SK-N-SH treated with all-trans-retinoic acid at 6 μM for 48 hours (cell line): ENCODE results near the gene TRIM60.

Source experiments
- ARNTL ChIP-seq: fragments of 450-650 bp; formaldehyde crosslinking; IDR thresholded peaks from 2 replicates; pipeline ENCODE4 v1.5.0; 2020; ENCODE audit warnings: low read depth, mild to moderate bottlenecking, moderate library complexity, borderline replicate concordance
- BACH2 ChIP-seq: fragments of 250-450 bp; sonication (Bioruptor Pico); IDR thresholded peaks from 2 replicates; pipeline ENCODE4 v1.9.0; 2021; ENCODE audit warnings: mild to moderate bottlenecking, borderline replicate concordance
- CSRNP3 ChIP-seq: fragments of 250-450 bp; sonication (Bioruptor Pico); IDR thresholded peaks from 2 replicates; pipeline ENCODE4 v1.5.1; 2021; ENCODE audit warnings: mild to moderate bottlenecking, moderate library complexity
- GLIS3 ChIP-seq: fragments of 250-450 bp; sonication (Bioruptor Pico); IDR thresholded peaks from 2 replicates; pipeline ENCODE4 v1.5.0; 2020; ENCODE audit warnings: mild to moderate bottlenecking, moderate library complexity
- RARB ChIP-seq: fragments of 250-450 bp; sonication (Bioruptor Pico); IDR thresholded peaks from 2 replicates; pipeline ENCODE4 v1.8.0; 2021; ENCODE audit warnings: mild to moderate bottlenecking, moderate library complexity
- TCF4 ChIP-seq: fragments of 250-450 bp; sonication (Bioruptor Pico); IDR thresholded peaks from 2 replicates; pipeline ENCODE4 v1.8.0; 2021; ENCODE audit warnings: mild to moderate bottlenecking, moderate library complexity, borderline replicate concordance
- TOX ChIP-seq: fragments of 250-450 bp; sonication (Bioruptor Pico); IDR thresholded peaks from 2 replicates; pipeline ENCODE4 v1.8.0; 2021; ENCODE audit warnings: mild to moderate bottlenecking, moderate library complexity, borderline replicate concordance
- ZFP3 ChIP-seq: fragments of 250-450 bp; sonication (Bioruptor Pico); IDR thresholded peaks from 2 replicates; pipeline ENCODE4 v1.5.0; 2020; ENCODE audit warnings: mild to moderate bottlenecking, moderate library complexity
- ZNF8 ChIP-seq: fragments of 450-650 bp; formaldehyde crosslinking; IDR thresholded peaks from 2 replicates; pipeline ENCODE4 v1.5.0; 2020; ENCODE audit warnings: mild to moderate bottlenecking, moderate library complexity

DNA sequence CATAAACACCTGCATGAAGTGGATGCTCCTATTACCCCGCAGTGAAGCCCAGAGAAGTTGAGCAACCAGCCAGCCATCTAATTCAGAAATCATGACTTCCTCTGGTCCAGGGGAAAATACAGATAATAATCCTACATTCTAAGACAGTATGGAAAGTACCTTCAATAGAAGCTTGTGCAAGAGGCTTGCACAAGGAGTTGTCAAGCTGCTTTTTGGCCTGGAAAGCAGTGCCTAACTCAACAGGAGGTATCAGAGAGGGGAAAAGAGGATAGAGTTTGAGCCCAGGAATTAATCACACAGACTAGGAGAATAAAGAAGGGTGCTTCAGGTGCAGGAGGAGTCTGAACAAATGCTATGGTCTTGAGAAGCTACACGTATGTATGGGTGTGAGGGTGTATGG lies 54.1 kb downstream of the TRIM60 start:
- TF ChIP-seq BACH2 (no peak), ZFP3 (no peak), ARNTL (CRISPR knock-in tag) (no peak), GLIS3 (CRISPR knock-in tag) (no peak), TCF4 (CRISPR knock-in tag) (no peak), CSRNP3 (CRISPR knock-in tag) (no peak), ZNF8 (no peak), TOX (CRISPR knock-in tag) (no peak), RARB (CRISPR knock-in tag) (no peak)
